Astrocyte of the spinal cord (primary cell): ENCODE data around the gene ZNF804B.

ENCODE experiments used
- DNase-seq: peaks from one replicate; pipeline ENCODE4 v3.0.0; 2011; ENCODE audit warnings: low read depth, low spot score
- H3K4me3 ChIP-seq: 2 replicates; pipeline ENCODE4 v1.5.1; 2011; ENCODE audit warnings: low read depth, mild to moderate bottlenecking, low read length, moderate library complexity
- CTCF ChIP-seq: IDR thresholded peaks from 2 replicates; pipeline ENCODE4 v1.5.1; 2012; ENCODE audit warnings: low read depth, mild to moderate bottlenecking, low read length, inconsistent platforms
- in situ Hi-C: cut with HindIII; loops from 2 replicates; pipeline ENCODE4 v1.10.0; 2017; ENCODE audit warnings: low sequenced_read_pairs

Gene ZNF804B

GRCh38 chr7:89129600-89130375 lies 370.3 kb downstream of the ZNF804B start:
- DNase-seq, result no peak
- TF ChIP-seq CTCF, result no peak
- no peak overlapping the region for H3K4me3 ChIP-seq
- in situ Hi-C loops, result no loop called here

GRCh38 chr7:89133357-89133756 lies 373.9 kb downstream of the ZNF804B start:
- DNase-seq, result no peak
- no peak for TF ChIP-seq CTCF
- no peak overlapping the region for H3K4me3 ChIP-seq
- in situ Hi-C loops, result no loop called here

GRCh38 chr7:89133819-89134218 lies 374.3 kb downstream of the ZNF804B start:
- no peak for DNase-seq
- in situ Hi-C loops, result no loop called here
- H3K4me3 ChIP-seq, result no peak overlapping the region
- TF ChIP-seq CTCF, result no peak

GRCh38 chr7:89145801-89146200 lies 386.3 kb downstream of the ZNF804B start:
- in situ Hi-C loops, result no loop called here

GRCh38 chr7:89160107-89160506 lies 400.6 kb downstream of the ZNF804B start:
- DNase-seq, result no peak
- in situ Hi-C loops, result no loop called here
- no peak overlapping the region for H3K4me3 ChIP-seq
- TF ChIP-seq CTCF, result no peak

More at GRCh38 chr7:89145801-89146200, 386.3 kb downstream of the ZNF804B start:
- H3K4me3 ChIP-seq, result no peak overlapping the region
- no peak for TF ChIP-seq CTCF
- no peak for DNase-seq

- DNase-seq, result no peak
- no peak overlapping the region for H3K4me3 ChIP-seq
- in situ Hi-C loops, result no loop called here
- no peak for TF ChIP-seq CTCF
These were observed 405.9 kb downstream of the ZNF804B start for GRCh38 chr7:89165421-89165820.
